ENCODE measurements around the gene NRN1.

The NRN1 gene

DNA sequence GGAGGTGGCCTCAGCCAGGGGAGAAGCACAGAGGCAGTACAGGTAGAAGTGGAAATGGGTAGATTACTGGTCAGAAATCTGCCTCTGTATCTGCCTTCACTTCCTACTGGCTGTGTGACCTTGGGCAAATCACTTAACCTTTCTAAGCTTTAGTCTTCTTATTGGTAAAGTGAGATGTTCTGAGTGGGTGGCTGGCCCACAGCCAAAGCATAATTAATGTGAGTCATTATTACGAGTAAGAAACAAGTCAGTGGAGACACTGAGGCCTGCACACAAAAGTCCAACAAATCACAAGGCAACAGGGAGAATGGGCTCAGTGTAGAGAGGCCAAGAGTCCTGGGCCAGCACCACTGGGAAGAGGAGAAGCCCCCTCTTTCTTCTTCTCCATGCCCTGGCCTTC is 39.1 kb downstream of the NRN1 start:
- TF ChIP-seq CTCF (IDR thresholded peaks at IDR 0.05), result no peak
- H3K27ac ChIP-seq, result no peak overlapping the region
- H3K27me3 ChIP-seq, result peaks cover 33% of the 10 kb centered on the region
- H3K4me1 ChIP-seq (ENCODE audit: control insufficient read depth in 1 of 2, insufficient read depth in 1 of 2, low read depth in 1 of 2, low read length in 1 of 2), result peaks cover 0 to 6% of the 10 kb centered on the region in 2 experiments
- H3K9me3 ChIP-seq, result no peaks in the 10 kb centered on the region
- H3K4me3 ChIP-seq (ENCODE audit: low read depth in 1 of 2, low read length in 1 of 2), result no peak overlapping the region
- H3K36me3 ChIP-seq, result no peaks in the 10 kb centered on the region

DNA sequence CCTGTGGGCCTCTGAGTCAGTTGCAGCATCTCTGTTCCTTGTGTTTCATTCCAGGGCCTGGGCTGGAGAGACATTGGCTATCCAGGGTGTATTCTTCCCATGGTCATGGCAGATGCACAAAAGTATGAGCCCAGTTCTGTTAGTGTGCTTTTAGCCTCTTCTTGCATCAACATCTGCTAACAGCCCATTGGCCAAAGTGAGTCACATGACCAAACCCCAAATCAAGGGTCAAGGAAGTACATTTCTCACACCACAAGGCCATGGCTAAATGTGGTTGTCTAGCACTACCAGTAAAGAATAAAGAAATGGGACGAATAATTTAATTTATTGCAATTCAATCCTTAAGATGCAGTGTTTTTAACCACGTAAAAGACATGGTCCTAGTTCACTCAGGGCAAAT is 43.9 kb downstream of the NRN1 start:
- peaks cover 20% of the 10 kb centered on the region for H3K27me3 ChIP-seq
- H3K9me3 ChIP-seq, result no peaks in the 10 kb centered on the region
- H3K36me3 ChIP-seq, result no peaks in the 10 kb centered on the region
- no peaks in the 10 kb centered on the region for H3K4me1 ChIP-seq (ENCODE audit: control insufficient read depth in 1 of 2, insufficient read depth in 1 of 2, low read depth in 1 of 2, low read length in 1 of 2)
- TF ChIP-seq CTCF (IDR thresholded peaks at IDR 0.05), result no peak
- H3K27ac ChIP-seq, result no peak overlapping the region
- H3K4me3 ChIP-seq (ENCODE audit: low read depth in 1 of 2, low read length in 1 of 2), result no peak overlapping the region

- H3K4me1 ChIP-seq (ENCODE audit: control insufficient read depth in 1 of 2, insufficient read depth in 1 of 2, low read depth in 1 of 2, low read length in 1 of 2), result no peaks in the 10 kb centered on the region
- no peaks in the 10 kb centered on the region for H3K9me3 ChIP-seq
- peaks cover 25% of the 10 kb centered on the region for H3K27me3 ChIP-seq
- H3K36me3 ChIP-seq, result no peaks in the 10 kb centered on the region
- H3K27ac ChIP-seq, result no peak overlapping the region
- H3K4me3 ChIP-seq (ENCODE audit: low read depth in 1 of 2, low read length in 1 of 2), result no peak overlapping the region
- no peak for TF ChIP-seq CTCF (IDR thresholded peaks at IDR 0.05)
These were observed 44.9 kb downstream of the NRN1 start for GRCh38 chr6:5961836-5962235.

GRCh38 chr6:5960456-5960855 is 46.3 kb downstream of the NRN1 start:
- Histone ChIP-seq H3K36me3 (no peaks in the 10 kb centered on the region), H3K4me1 (ENCODE audit: control insufficient read depth in 1 of 2, insufficient read depth in 1 of 2, low read depth in 1 of 2, low read length in 1 of 2) (no peaks in the 10 kb centered on the region), H3K27ac (no peak overlapping the region), H3K27me3 (peaks cover 34% of the 10 kb centered on the region), H3K9me3 (no peaks in the 10 kb centered on the region), H3K4me3 (ENCODE audit: low read depth in 1 of 2, low read length in 1 of 2) (no peak overlapping the region)
- no peak for TF ChIP-seq CTCF (IDR thresholded peaks at IDR 0.05)

GRCh38 chr6:5958921-5959320 is 47.8 kb downstream of the NRN1 start:
- Histone ChIP-seq H3K36me3 (no peaks in the 10 kb centered on the region), H3K27ac (no peak overlapping the region), H3K27me3 (peaks cover 41% of the 10 kb centered on the region), H3K4me1 (ENCODE audit: control insufficient read depth in 1 of 2, insufficient read depth in 1 of 2, low read depth in 1 of 2, low read length in 1 of 2) (no peaks in the 10 kb centered on the region), H3K9me3 (no peaks in the 10 kb centered on the region), H3K4me3 (ENCODE audit: low read depth in 1 of 2, low read length in 1 of 2) (no peak overlapping the region)
- no peak for TF ChIP-seq CTCF (IDR thresholded peaks at IDR 0.05)

DNA sequence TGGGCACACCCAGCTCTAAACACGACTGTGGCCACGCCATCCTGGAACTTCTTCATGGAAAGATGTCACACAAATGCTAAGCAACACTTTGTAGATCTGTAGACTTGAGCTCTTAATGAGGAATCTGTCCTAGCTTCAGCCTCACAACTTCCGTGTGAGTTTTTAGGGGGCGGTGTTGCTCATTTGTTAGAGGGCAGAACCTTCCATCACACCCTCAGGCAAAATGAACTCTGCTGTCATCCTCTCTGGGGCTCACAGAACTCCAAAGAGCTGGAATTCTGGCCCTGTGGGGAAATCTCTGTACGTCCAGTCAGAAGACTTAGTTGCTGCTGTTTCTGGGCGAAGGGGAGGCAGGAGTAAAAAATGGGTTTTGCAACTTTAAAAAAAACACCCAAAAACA is 49.8 kb downstream of the NRN1 start:
- H3K36me3 ChIP-seq, result no peaks in the 10 kb centered on the region
- no peaks in the 10 kb centered on the region for H3K4me1 ChIP-seq (ENCODE audit: control insufficient read depth in 1 of 2, insufficient read depth in 1 of 2, low read depth in 1 of 2, low read length in 1 of 2)
- peaks cover 58% of the 10 kb centered on the region for H3K27me3 ChIP-seq
- no peak overlapping the region for H3K4me3 ChIP-seq (ENCODE audit: low read depth in 1 of 2, low read length in 1 of 2)
- TF ChIP-seq CTCF (IDR thresholded peaks at IDR 0.05), result no peak
- H3K9me3 ChIP-seq, result no peaks in the 10 kb centered on the region
- no peak overlapping the region for H3K27ac ChIP-seq
